MM.1S (cell line): Measurements from ENCODE around the gene GNPTG.

Experiments used
- DNase-seq: peaks from one replicate; pipeline ENCODE4 v3.0.0-alpha.2; 2015
- H2AFZ ChIP-seq: fragments of 300-600 bp; sonication (generic); 2 replicates; pipeline ENCODE4 v1.6.0; 2016; ENCODE audit warnings: antibody characterized with exemption, low read length
- H3F3A ChIP-seq: fragments of 300-600 bp; sonication (generic); 2 replicates; pipeline ENCODE4 v1.6.1; 2016; ENCODE audit warnings: mild to moderate bottlenecking, antibody characterized with exemption, low read length, moderate library complexity, mixed read lengths; ENCODE audit not compliant: insufficient read depth
- H3K27ac ChIP-seq: fragments of 300-600 bp; sonication (generic); 2 replicates; pipeline ENCODE4 v1.5.1; 2016; ENCODE audit warnings: mild to moderate bottlenecking, low read length
- H3K27me3 ChIP-seq: fragments of 300-600 bp; sonication (generic); replicated peaks from 2 replicates; pipeline ENCODE4 v1.6.0; 2016; ENCODE audit warnings: low read length; ENCODE audit not compliant: insufficient read depth
- H3K36me3 ChIP-seq: fragments of 300-600 bp; sonication (generic); replicated peaks from 2 replicates; pipeline ENCODE4 v1.6.1; 2016; ENCODE audit warnings: mild to moderate bottlenecking, low read length, mixed read lengths; ENCODE audit not compliant: insufficient read depth
- H3K4me1 ChIP-seq: fragments of 300-600 bp; sonication (generic); 2 replicates; pipeline ENCODE4 v1.6.1; 2016; ENCODE audit warnings: low read length, mixed read lengths
- H3K4me2 ChIP-seq: fragments of 300-600 bp; sonication (generic); 2 replicates; pipeline ENCODE4 v1.6.0; 2016; ENCODE audit warnings: low read depth, low read length
- H3K4me3 ChIP-seq: fragments of 300-600 bp; sonication (generic); 2 replicates; pipeline ENCODE4 v1.5.1; 2016; ENCODE audit warnings: low read length, mixed read lengths
- H3K79me2 ChIP-seq: fragments of 300-600 bp; sonication (generic); 2 replicates; pipeline ENCODE4 v1.6.1; 2016; ENCODE audit warnings: mixed run types, low read length, mixed read lengths
- H3K9ac ChIP-seq: fragments of 300-600 bp; sonication (generic); 2 replicates; pipeline ENCODE4 v1.6.1; 2016; ENCODE audit warnings: low read length, mixed read lengths
- H3K9me2 ChIP-seq: fragments of 300-600 bp; sonication (generic); replicated peaks from 2 replicates; pipeline ENCODE4 v1.6.1; 2016; ENCODE audit warnings: mild to moderate bottlenecking, low read length, mixed read lengths; ENCODE audit not compliant: insufficient read depth
- H3K9me3 ChIP-seq: fragments of 300-600 bp; sonication (generic); replicated peaks from 2 replicates; pipeline ENCODE4 v1.6.1; 2016; ENCODE audit warnings: mild to moderate bottlenecking, low read length, mixed read lengths; ENCODE audit not compliant: insufficient read depth
- H4K20me1 ChIP-seq: fragments of 300-600 bp; sonication (generic); 2 replicates; pipeline ENCODE4 v1.6.1; 2016; ENCODE audit warnings: mild to moderate bottlenecking, low read length, moderate library complexity, mixed read lengths; ENCODE audit not compliant: insufficient read depth
- CTCF ChIP-seq: fragments of 300-600 bp; sonication (generic); IDR thresholded peaks from 2 replicates; pipeline ENCODE4 v1.5.1; 2016; ENCODE audit warnings: antibody characterized with exemption, low read length, mixed read lengths
- EZH2 ChIP-seq: fragments of 300-600 bp; sonication (generic); optimal IDR thresholded peaks from 2 replicates; pipeline ENCODE3; 2017; ENCODE audit warnings: low read depth, mild to moderate bottlenecking, antibody characterized with exemption, low read length, mixed read lengths
- EZH2phosphoT487 ChIP-seq: fragments of 300-600 bp; sonication (generic); IDR thresholded peaks from 2 replicates; pipeline ENCODE4 v1.6.1; 2018; ENCODE audit warnings: antibody characterized with exemption, low read length

The GNPTG gene

GRCh38 chr16:1351215-1351581, 533 bp upstream of the GNPTG start:
- no peaks in the 10 kb centered on the region for H3K9me2 ChIP-seq
- H3K9ac ChIP-seq = peak overlapping the region; percentile 79
- no peak overlapping the region for H3K27ac ChIP-seq
- TF ChIP-seq EZH2phosphoT487 (no peak), CTCF (no peak), EZH2 (no peak)
- H3K9me3 ChIP-seq = no peaks in the 10 kb centered on the region
- H3K4me3 ChIP-seq = peak overlapping the region; percentile 93
- H4K20me1 ChIP-seq = no peaks in the 10 kb centered on the region; the same call in 1 of the 2 replicates
- H3K4me1 ChIP-seq = peaks cover 4% of the 10 kb centered on the region; the same call in 1 of the 2 replicates
- DNase-seq = no peak
- H3K79me2 ChIP-seq = peaks cover 61% of the 10 kb centered on the region
- no peaks in the 10 kb centered on the region for H3K36me3 ChIP-seq
- no peaks in the 10 kb centered on the region for H3K27me3 ChIP-seq
- H3F3A ChIP-seq = no peaks in the 10 kb centered on the region
- H3K4me2 ChIP-seq = peak overlapping the region; percentile 99
- peak overlapping the region; percentile 58 for H2AFZ ChIP-seq

GRCh38 chr16:1354815-1355540, 3.2 kb downstream of the GNPTG start:
- Histone ChIP-seq H3K9ac (no peak overlapping the region), H3K36me3 (no peaks in the 10 kb centered on the region; the same call in 1 of the 2 replicates), H4K20me1 (no peaks in the 10 kb centered on the region; the same call in 1 of the 2 replicates), H3K4me3 (no peak overlapping the region), H3K9me3 (no peaks in the 10 kb centered on the region), H3K79me2 (peaks cover 92% of the 10 kb centered on the region), H2AFZ (no peak overlapping the region), H3K27ac (no peak overlapping the region), H3K4me1 (peaks cover 4% of the 10 kb centered on the region; the same call in 1 of the 2 replicates), H3K9me2 (no peaks in the 10 kb centered on the region), H3F3A (0 out of 2 replicates have a peak, but pooled peaks cover 3% of the 10 kb centered on the region), H3K4me2 (no peak overlapping the region), H3K27me3 (no peaks in the 10 kb centered on the region)
- no peak for DNase-seq
- TF ChIP-seq EZH2 (no peak), CTCF (no peak), EZH2phosphoT487 (no peak)

- no peak overlapping the region for H3K9ac ChIP-seq
- no peaks in the 10 kb centered on the region for H3K27me3 ChIP-seq
- no peak for DNase-seq
- H3K4me1 ChIP-seq = peaks cover 4% of the 10 kb centered on the region; the same call in 1 of the 2 replicates
- H3K27ac ChIP-seq = no peak overlapping the region
- H3K79me2 ChIP-seq = peaks cover 92% of the 10 kb centered on the region
- no peaks in the 10 kb centered on the region; the same call in 1 of the 2 replicates for H3K36me3 ChIP-seq
- no peak for TF ChIP-seq CTCF
- TF ChIP-seq EZH2 = no peak
- no peak for TF ChIP-seq EZH2phosphoT487
- H3K9me3 ChIP-seq = no peaks in the 10 kb centered on the region
- no peaks in the 10 kb centered on the region for H3K9me2 ChIP-seq
- no peak overlapping the region for H3K4me3 ChIP-seq
- no peak overlapping the region for H3K4me2 ChIP-seq
- H4K20me1 ChIP-seq = no peaks in the 10 kb centered on the region; the same call in 1 of the 2 replicates
- H2AFZ ChIP-seq = no peak overlapping the region
- 0 out of 2 replicates have a peak, but pooled peaks cover 3% of the 10 kb centered on the region for H3F3A ChIP-seq
Measured at GRCh38 chr16:1355591-1355990, 3.9 kb downstream of the GNPTG start.
